HG03039 (cell line): Measurements from ENCODE around the gene NKAP.
"Not testable (repeated sequence)": the region's sequence is repeated elsewhere in the genome, so short reads cannot be mapped to it uniquely, and the experiment has no call there.

Source experiments
- ATAC-seq: cut with Tn5 transposase; IDR thresholded peaks from one replicate; pipeline ENCODE4 v1.9.1; 2021; ENCODE audit warnings: mild to moderate bottlenecking, moderate library complexity; ENCODE audit not compliant: unreplicated experiment

The NKAP gene

GRCh38 chrX:119943185-119943988 lies at the start of gene NKAP:
Gene NKAP (minus strand): TSS chrX:119943751. CDS start chrX:119943605, 146 bp downstream.
- peak; percentile 84 for ATAC-seq

DNA sequence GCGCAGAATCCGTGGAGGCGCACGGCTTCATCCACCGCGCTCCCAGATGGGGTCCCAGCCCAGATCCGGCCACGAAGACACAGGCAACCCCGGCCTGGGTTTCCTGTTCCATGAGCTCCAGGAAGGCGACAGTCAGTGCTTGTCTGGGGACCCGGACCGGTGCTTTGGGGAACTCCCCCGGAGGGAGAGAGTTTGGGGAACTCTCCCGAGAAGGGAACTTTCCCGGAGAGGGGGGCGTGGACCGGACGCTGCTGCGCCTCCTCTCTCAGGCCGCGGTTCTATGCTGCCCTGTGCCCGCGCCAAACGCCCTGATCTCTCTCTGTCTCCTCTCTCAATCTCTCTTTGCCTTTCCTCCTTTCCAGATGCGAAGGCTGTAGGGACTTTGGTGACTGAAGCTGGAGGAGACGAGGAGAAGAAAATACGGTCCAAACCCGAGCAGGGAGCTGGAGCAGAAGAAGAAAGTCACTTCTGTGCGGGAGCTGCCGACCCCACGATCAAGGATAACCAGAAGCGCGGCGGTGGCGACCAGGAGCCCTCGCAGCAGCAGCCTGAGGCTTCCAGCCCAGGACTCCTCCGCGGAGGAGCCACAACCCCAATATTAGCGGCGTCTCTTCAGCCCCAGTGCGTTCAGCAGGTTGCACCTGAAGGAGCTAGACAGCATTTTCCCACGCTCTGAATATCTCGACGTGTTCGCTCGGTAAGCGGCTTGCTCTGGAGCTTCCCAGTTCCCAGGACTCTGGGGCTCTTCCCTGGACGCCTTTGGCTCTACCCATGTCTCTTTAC lies 47.6 kb upstream of the NKAP start:
- no peak for ATAC-seq

GRCh38 chrX:119990556-119991004 lies 47.0 kb upstream of the NKAP start:
- no peak for ATAC-seq

GRCh38 chrX:119989905-119990555 lies 46.5 kb upstream of the NKAP start:
- ATAC-seq, result no peak

- ATAC-seq, result no peak
These were observed 42.7 kb upstream of the NKAP start for GRCh38 chrX:119986203-119986602.

GRCh38 chrX:119984652-119985051 lies 41.1 kb upstream of the NKAP start:
- ATAC-seq, result no peak

DNA sequence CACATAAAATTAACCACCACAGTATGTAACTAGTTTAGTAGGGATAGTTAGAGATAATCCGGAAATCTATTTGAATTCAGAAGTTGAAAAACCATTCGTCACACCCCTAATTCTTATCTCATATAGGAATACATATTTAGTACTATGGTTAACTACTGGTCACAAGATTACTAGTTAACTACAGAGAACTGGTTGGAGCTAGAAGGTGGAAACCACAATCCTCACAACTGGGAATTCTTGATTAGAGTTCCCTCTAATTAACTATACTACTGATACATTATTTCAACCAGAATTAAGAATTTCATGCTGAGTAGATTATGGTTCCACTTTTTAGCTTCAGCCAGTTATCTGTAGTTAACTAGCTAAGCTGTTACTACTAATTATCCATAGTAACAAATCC lies 39.9 kb upstream of the NKAP start:
- no peak for ATAC-seq

- ATAC-seq, result no peak
These were observed 38.6 kb upstream of the NKAP start for GRCh38 chrX:119982145-119982544.

DNA sequence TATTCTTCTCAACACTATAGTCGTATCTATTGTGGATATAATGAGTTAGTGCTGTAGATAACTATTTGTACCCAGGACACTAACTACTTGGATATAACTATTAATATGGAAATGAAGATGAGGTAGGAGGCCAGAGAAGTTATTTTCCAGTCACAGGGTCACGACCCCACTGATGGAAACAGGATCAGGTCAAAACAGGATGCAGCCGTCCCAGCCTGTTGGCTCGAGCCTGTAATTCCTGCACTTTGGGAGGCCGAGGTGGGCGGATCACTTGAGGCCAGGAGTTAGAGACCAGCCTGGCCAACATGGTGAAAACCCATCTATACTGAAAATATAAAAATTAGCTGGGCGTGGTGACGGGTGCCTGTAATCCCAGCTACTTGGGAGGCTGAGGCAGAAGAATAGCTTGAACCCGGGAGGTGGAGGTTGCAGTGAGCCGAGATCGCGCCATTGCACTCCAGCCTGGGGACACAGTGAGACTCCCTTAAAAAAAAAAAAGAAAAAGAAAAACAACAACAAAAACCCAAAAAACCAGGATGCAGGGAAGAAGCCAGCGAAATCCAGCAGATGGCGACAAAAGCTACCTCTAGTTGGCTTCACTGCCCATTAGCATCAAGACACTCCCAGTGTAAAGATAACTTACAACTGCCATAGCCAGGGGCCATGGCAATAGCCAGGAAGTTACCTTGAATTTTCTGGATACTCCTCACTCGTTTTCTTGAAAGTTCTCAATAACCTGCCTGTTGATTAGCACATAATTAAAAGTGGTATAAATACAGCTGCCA lies 37.9 kb upstream of the NKAP start:
- no peak for ATAC-seq

DNA sequence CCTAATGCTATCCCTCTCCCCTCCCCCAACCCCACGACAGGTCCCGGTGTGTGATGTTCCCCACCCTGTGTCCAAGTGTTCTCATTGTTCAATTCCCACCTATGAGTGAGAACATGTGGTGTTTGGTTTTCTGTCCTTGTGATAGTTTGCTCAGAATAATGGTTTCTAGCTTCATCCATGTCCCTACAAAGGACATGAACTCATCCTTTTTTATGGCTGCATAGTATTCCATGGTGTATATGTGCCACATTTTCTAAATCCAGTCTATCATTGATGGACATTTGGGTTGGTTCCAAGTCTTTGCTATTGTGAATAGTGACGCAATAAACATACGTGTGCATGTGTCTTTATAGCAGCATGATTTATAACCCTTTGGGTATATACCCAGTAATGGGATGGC lies 33.6 kb upstream of the NKAP start:
- ATAC-seq, result not testable (repeated sequence)

GRCh38 chrX:119971184-119971583 lies 27.6 kb upstream of the NKAP start:
- no peak for ATAC-seq

GRCh38 chrX:119970574-119970973 lies 27.0 kb upstream of the NKAP start:
- no peak for ATAC-seq

DNA sequence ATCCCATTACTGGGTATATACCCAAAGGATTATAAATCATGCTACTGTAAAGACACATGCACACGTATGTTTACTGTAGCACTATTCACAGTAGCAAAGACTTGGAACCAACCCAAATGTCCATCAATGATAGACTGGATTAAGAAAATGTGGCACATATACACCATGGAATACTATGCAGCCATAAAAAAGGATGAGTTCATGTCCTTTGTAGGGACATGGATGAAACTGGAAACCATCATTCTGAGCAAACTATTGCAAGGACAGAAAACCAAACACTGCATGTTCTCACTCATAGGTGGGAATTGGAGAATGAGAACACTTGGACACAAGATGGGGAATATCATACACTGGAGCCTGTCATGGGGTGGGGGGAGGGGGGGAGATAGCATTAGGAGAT lies 23.3 kb upstream of the NKAP start:
- ATAC-seq, result not testable (repeated sequence)

GRCh38 chrX:119960625-119961024 lies 17.1 kb upstream of the NKAP start:
- ATAC-seq, result no peak

GRCh38 chrX:119955807-119956570 lies 12.4 kb upstream of the NKAP start:
- not testable (repeated sequence) for ATAC-seq

DNA sequence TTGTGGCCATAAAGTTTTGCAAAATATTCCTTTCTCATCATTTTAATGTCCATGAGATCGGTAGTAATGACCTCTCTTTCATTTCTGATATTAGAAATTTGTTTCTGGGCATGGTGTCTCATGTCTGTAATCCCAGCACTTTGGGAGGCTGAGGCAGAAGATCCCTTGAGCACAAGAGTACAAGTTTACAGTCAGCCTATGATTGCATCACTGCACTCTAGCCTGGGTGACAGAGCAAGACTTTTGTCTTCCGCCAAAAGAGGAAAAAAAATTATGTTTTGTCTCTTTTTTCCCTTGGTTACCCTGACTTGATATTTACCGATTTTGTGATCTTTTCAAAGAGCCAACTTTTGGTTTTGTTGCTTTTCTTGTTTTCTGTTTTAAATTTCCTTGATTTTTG lies 10.8 kb upstream of the NKAP start:
- no peak for ATAC-seq

GRCh38 chrX:119948381-119948780 lies 4.8 kb upstream of the NKAP start:
- no peak for ATAC-seq

- ATAC-seq, result no peak
These were observed 1.9 kb upstream of the NKAP start for GRCh38 chrX:119945481-119945880.

- no peak for ATAC-seq
These were observed 743 bp downstream of the NKAP start for GRCh38 chrX:119942831-119943184.

DNA sequence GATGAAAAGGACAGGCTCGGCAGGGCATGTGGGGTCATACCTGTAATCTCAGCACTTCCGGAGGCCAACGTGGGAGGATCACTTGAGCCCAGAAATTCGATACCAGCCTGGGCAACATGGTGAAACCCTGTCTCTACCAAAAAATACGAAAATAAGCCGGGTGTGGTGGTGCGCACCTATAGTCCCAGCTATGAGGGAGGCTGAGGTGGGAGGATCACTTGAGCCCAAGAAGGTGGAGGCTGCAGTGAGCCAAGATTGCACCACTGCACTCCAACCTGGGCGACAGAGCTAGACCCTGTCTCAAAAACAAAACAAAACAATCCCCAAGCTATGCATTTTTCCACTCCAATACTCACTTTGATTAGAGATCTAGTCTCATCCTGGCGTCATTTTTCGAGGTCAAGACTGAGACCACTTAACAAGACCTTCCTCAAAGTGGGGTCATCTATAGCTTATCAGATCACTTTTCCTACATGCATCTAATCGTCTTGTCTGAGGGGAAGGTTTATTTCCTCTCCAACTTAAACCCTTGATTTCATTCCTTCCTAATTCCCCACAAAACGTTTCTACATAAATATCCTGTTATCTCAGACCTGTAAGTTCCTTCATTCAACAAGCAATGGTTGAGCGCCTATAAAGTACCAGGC lies 1.3 kb downstream of the NKAP start:
- no peak for ATAC-seq
